Measurements from ENCODE around the gene KRTAP6-1. TPM values are rescaled to one million over a fixed set of nuclear protein-coding genes. Genes with fewer than 3 reads are reported as not detected.

The KRTAP6-1 gene, protein sequence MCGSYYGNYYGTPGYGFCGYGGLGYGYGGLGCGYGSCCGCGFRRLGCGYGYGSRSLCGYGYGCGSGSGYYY
- not detected for total RNA-seq
- not detected for polyA plus RNA-seq

GRCh38 chr21:30613836-30614235, at the start of gene KRTAP6-1:
Gene KRTAP6-1, minus strand, starts transcription at chr21:30613930. Its CDS starts 26 bp downstream, at chr21:30613904.
- no peak for ATAC-seq
- Histone ChIP-seq H3K9me3 (no peaks in the 10 kb centered on the region), H3K36me3 (no peaks in the 10 kb centered on the region), H3K4me3 (no peak within 1 kb of the TSS), H3K27me3 (no peaks in the 10 kb centered on the region), H3K27ac (no peak within 1 kb of the TSS), H3K4me1 (no peaks in the 10 kb centered on the region)
- DNase-seq = no peak
- no peak for FAIRE-seq
- WGBS, 2 donors = 56 to 58% methylated on average over 2 of the region's 2 CpGs
- intact Hi-C loops (cut with DNase I) = no loop called here
- TF ChIP-seq, protein P1, sequence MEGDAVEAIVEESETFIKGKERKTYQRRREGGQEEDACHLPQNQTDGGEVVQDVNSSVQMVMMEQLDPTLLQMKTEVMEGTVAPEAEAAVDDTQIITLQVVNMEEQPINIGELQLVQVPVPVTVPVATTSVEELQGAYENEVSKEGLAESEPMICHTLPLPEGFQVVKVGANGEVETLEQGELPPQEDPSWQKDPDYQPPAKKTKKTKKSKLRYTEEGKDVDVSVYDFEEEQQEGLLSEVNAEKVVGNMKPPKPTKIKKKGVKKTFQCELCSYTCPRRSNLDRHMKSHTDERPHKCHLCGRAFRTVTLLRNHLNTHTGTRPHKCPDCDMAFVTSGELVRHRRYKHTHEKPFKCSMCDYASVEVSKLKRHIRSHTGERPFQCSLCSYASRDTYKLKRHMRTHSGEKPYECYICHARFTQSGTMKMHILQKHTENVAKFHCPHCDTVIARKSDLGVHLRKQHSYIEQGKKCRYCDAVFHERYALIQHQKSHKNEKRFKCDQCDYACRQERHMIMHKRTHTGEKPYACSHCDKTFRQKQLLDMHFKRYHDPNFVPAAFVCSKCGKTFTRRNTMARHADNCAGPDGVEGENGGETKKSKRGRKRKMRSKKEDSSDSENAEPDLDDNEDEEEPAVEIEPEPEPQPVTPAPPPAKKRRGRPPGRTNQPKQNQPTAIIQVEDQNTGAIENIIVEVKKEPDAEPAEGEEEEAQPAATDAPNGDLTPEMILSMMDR (IDR thresholded peaks at IDR 0.05) = no peak

GRCh38 chr21:30652891-30653290, 39.2 kb upstream of the KRTAP6-1 start:
- Histone ChIP-seq H3K9me3 (no peaks in the 10 kb centered on the region), H3K4me1 (no peaks in the 10 kb centered on the region), H3K4me3 (no peak overlapping the region), H3K27ac (no peak overlapping the region), H3K36me3 (no peaks in the 10 kb centered on the region), H3K27me3 (no peaks in the 10 kb centered on the region)
- no peak for ATAC-seq
- intact Hi-C loops (cut with DNase I) = no loop called here
- no peak for DNase-seq
- FAIRE-seq = no peak
- TF ChIP-seq, protein P1 (IDR thresholded peaks at IDR 0.05) = no peak

- intact Hi-C loops (cut with DNase I) = no loop called here
- FAIRE-seq (no peak), DNase-seq (no peak), ATAC-seq (no peak)
- Histone ChIP-seq H3K36me3 (no peaks in the 10 kb centered on the region), H3K4me1 (no peaks in the 10 kb centered on the region), H3K4me3 (no peak overlapping the region), H3K27me3 (no peaks in the 10 kb centered on the region), H3K27ac (no peak overlapping the region), H3K9me3 (no peaks in the 10 kb centered on the region)
- 43 to 47% methylated on average over 1 of the region's 1 CpG for WGBS, 2 donors
- TF ChIP-seq, protein P1 (IDR thresholded peaks at IDR 0.05) = no peak
These were observed 33.2 kb upstream of the KRTAP6-1 start for GRCh38 chr21:30646904-30647414.

- intact Hi-C loops (cut with DNase I) = no loop called here
- Histone ChIP-seq H3K9me3 (no peaks in the 10 kb centered on the region), H3K27me3 (no peaks in the 10 kb centered on the region), H3K4me1 (no peaks in the 10 kb centered on the region), H3K36me3 (no peaks in the 10 kb centered on the region), H3K27ac (no peak within 1 kb of the TSS), H3K4me3 (no peak within 1 kb of the TSS)
- no peak for DNase-seq
- TF ChIP-seq, protein P1 (IDR thresholded peaks at IDR 0.05) = no peak
- 50 to 80% methylated on average over 2 of the region's 2 CpGs for WGBS, 2 donors
- ATAC-seq = no peak
- no peak for FAIRE-seq
These were observed 28.8 kb upstream of the KRTAP6-1 start, which contains the start of gene KRTAP20-3 for GRCh38 chr21:30642564-30642963. Gene KRTAP20-3, plus strand, starts transcription at chr21:30642864.

DNA sequence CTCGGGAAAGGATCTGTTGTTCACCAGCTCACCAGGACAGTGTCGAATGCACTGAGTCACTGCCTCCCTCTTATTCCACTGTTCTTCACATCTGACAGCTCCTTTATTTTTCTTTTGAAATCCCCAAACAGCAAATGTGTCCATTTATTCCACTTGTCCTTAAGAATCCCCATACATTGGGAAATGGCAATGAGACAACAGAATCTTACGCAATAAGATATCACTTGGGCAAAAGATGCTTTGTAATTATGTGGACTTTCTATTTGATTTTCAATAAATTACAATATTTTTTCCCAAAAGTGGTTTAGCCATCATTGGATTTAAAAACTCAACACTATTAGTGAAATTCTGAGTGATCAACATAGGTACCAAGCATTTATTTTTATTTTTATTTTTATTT, 25.0 kb upstream of the KRTAP6-1 start:
- Histone ChIP-seq H3K9me3 (no peaks in the 10 kb centered on the region), H3K27ac (no peak overlapping the region), H3K4me1 (no peaks in the 10 kb centered on the region), H3K36me3 (no peaks in the 10 kb centered on the region), H3K27me3 (no peaks in the 10 kb centered on the region), H3K4me3 (no peak overlapping the region)
- 75 to 85% methylated on average over 3 of the region's 3 CpGs for WGBS, 2 donors
- TF ChIP-seq, protein P1 (IDR thresholded peaks at IDR 0.05) = no peak
- intact Hi-C loops (cut with DNase I) = no loop called here
- FAIRE-seq = no peak
- ATAC-seq = no peak
- no peak for DNase-seq

Data from pancreas (tissue), 10 donors.